Cardiac septum (tissue), 1 donor: ENCODE measurements around the gene OR4C11. TPM values are rescaled to one million over a fixed set of nuclear protein-coding genes. Genes with fewer than 3 reads are reported as not detected.

Source experiments
- DNase-seq: peaks from one replicate; pipeline ENCODE4 v3.0.0-alpha.2; 2020; ENCODE audit warnings: low spot score
- intact Hi-C: fragments of 100-400 bp; cut with DNase I; formaldehyde crosslinking; loops from one replicate; pipeline ENCODE4 v1.14.0; 2022
- long read RNA-seq: library from polyadenylated mRNA; unstranded; transcript quantifications from one replicate; pipeline ENCODE4 v2.0.0, GENCODE V29; 2021
- total RNA-seq: library from RNA; stranded (reverse); fragmentation: NEBNext Ultra II Directional; extraction: Animal tissue kit (Norgen Biotek cat#: 25700); gene quantifications from one replicate; pipeline ENCODE4 v1.2.1, GENCODE V29; 2021
- donor health status: DM: no; HTN: no; CAD: no.

OR4C11 gene
- total RNA-seq: not detected
- long read RNA-seq: 0 reads

- intact Hi-C loops: no loop called here
- no peak for DNase-seq
Measured at GRCh38 chr11:55607545-55607944, at the start of gene OR4C11. OR4C11 (minus strand) TSS chr11:55607645; CDS start chr11:55604373, 3,272 bp downstream.

GRCh38 chr11:55655096-55655495 is 47.7 kb upstream of the OR4C11 start:
- intact Hi-C loops: no loop called here
- no peak for DNase-seq

GRCh38 chr11:55652560-55652959 is 45.1 kb upstream of the OR4C11 start:
- intact Hi-C loops: no loop called here
- no peak for DNase-seq

GRCh38 chr11:55648027-55648426 is 40.6 kb upstream of the OR4C11 start, which contains the start of gene OR4S2:
OR4S2 (plus strand) TSS chr11:55648327; CDS start chr11:55650904, 2,577 bp downstream.
- no peak for DNase-seq
- intact Hi-C loops: no loop called here

- intact Hi-C loops: no loop called here
Measured at GRCh38 chr11:55634813-55635212, 27.4 kb upstream of the OR4C11 start, which contains the start of gene OR4P4. OR4P4 (plus strand) TSS chr11:55635113.

GRCh38 chr11:55624531-55624930 is 17.1 kb upstream of the OR4C11 start:
- no peak for DNase-seq
- intact Hi-C loops: no loop called here

More at GRCh38 chr11:55634813-55635212, 27.4 kb upstream of the OR4C11 start, which contains the start of gene OR4P4:
- no peak for DNase-seq

GRCh38 chr11:55572548-55572947 is 34.9 kb downstream of the OR4C11 start:
- DNase-seq: no peak
- intact Hi-C loops: no loop called here

GRCh38 chr11:55571828-55572227 is 35.6 kb downstream of the OR4C11 start, which contains the start of gene OR4C16:
OR4C16 (plus strand) TSS chr11:55572128; CDS start chr11:55572128, 0 bp downstream.
- no peak for DNase-seq
- intact Hi-C loops: no loop called here

GRCh38 chr11:55554169-55554568 is 53.3 kb downstream of the OR4C11 start, which contains the start of gene OR4C15:
OR4C15 (plus strand) TSS chr11:55554469; CDS start chr11:55554469, 0 bp downstream.
- intact Hi-C loops: no loop called here

More at GRCh38 chr11:55554169-55554568, 53.3 kb downstream of the OR4C11 start, which contains the start of gene OR4C15:
- no peak for DNase-seq

Other genes starting within 250 kb of the OR4C11 start
- not detected for gene OR4A15, start 239.7 kb downstream of the OR4C11 start, total RNA-seq
- gene OR4C15, start 53.2 kb downstream of the OR4C11 start, total RNA-seq: not detected
- not detected for gene OR4C16, start 35.5 kb downstream of the OR4C11 start, total RNA-seq
- gene OR4P4, start 27.5 kb upstream of the OR4C11 start, total RNA-seq: not detected
- not detected for gene OR4S2, start 40.7 kb upstream of the OR4C11 start, total RNA-seq
- not detected for gene OR4C6, start 54.6 kb upstream of the OR4C11 start, total RNA-seq
- not detected for gene OR5D13, start 165.8 kb upstream of the OR4C11 start, total RNA-seq
- not detected for gene OR5D14, start 187.9 kb upstream of the OR4C11 start, total RNA-seq
- not detected for gene OR5L1, start 203.7 kb upstream of the OR4C11 start, total RNA-seq
- gene OR5D18, start 212.0 kb upstream of the OR4C11 start, total RNA-seq: not detected
- gene OR5L2, start 219.6 kb upstream of the OR4C11 start, total RNA-seq: not detected
- not detected for gene OR5D16, start 231.1 kb upstream of the OR4C11 start, total RNA-seq